ENCODE results near the gene GIGYF2. TPM values are rescaled to one million over a fixed set of nuclear protein-coding genes. Genes with fewer than 3 reads are reported as not detected.

Gene GIGYF2
- polyA plus RNA-seq, 2 donors = 10.9 to 11.0 TPM

- Histone ChIP-seq H3K27ac (ENCODE audit: low read depth in 2 of 2, low read length in 1 of 2) (no peak overlapping the region), H3K36me3 (ENCODE audit: control insufficient read depth in 2 of 2, insufficient read depth in 2 of 2, low read length in 1 of 2) (peaks cover 0 to 3% of the 10 kb centered on the region in 2 donors), H3K27me3 (ENCODE audit: control insufficient read depth in 1 of 2, insufficient read depth in 2 of 2, low read length in 2 of 2) (no peaks in the 10 kb centered on the region), H3K4me1 (ENCODE audit: control insufficient read depth in 2 of 2, insufficient read depth in 2 of 2, low read length in 1 of 2) (no peaks in the 10 kb centered on the region), H3K4me3 (ENCODE audit: low read depth in 1 of 2, low read length in 2 of 2) (no peak overlapping the region), H3K9me3 (ENCODE audit: control insufficient read depth in 2 of 2, insufficient read depth in 1 of 2, low read depth in 1 of 2, low read length in 1 of 2) (no peaks in the 10 kb centered on the region)
- 51 to 58% methylated on average over 2 of the region's 2 CpGs for WGBS, 2 donors
Measured at GRCh38 chr2:232731470-232731869, 34.3 kb downstream of the GIGYF2 start.

GRCh38 chr2:232741294-232741693, 44.2 kb downstream of the GIGYF2 start:
- no peaks in the 10 kb centered on the region for H3K9me3 ChIP-seq (ENCODE audit: control insufficient read depth in 2 of 2, insufficient read depth in 1 of 2, low read depth in 1 of 2, low read length in 1 of 2)
- H3K36me3 ChIP-seq (ENCODE audit: control insufficient read depth in 2 of 2, insufficient read depth in 2 of 2, low read length in 1 of 2) = no peaks in the 10 kb centered on the region
- WGBS, 2 donors = 89 to 92% methylated on average over 4 of the region's 4 CpGs
- H3K4me3 ChIP-seq (ENCODE audit: low read depth in 1 of 2, low read length in 2 of 2) = no peak overlapping the region
- no peaks in the 10 kb centered on the region for H3K4me1 ChIP-seq (ENCODE audit: control insufficient read depth in 2 of 2, insufficient read depth in 2 of 2, low read length in 1 of 2)
- no peak overlapping the region for H3K27ac ChIP-seq (ENCODE audit: low read depth in 2 of 2, low read length in 1 of 2)
- H3K27me3 ChIP-seq (ENCODE audit: control insufficient read depth in 1 of 2, insufficient read depth in 2 of 2, low read length in 2 of 2) = no peaks in the 10 kb centered on the region

GRCh38 chr2:232741972-232742371, 44.8 kb downstream of the GIGYF2 start:
- WGBS, 2 donors = 87 to 99% methylated on average over 3 of the region's 3 CpGs
- no peaks in the 10 kb centered on the region for H3K9me3 ChIP-seq (ENCODE audit: control insufficient read depth in 2 of 2, insufficient read depth in 1 of 2, low read depth in 1 of 2, low read length in 1 of 2)
- no peaks in the 10 kb centered on the region for H3K4me1 ChIP-seq (ENCODE audit: control insufficient read depth in 2 of 2, insufficient read depth in 2 of 2, low read length in 1 of 2)
- H3K27me3 ChIP-seq (ENCODE audit: control insufficient read depth in 1 of 2, insufficient read depth in 2 of 2, low read length in 2 of 2) = no peaks in the 10 kb centered on the region
- H3K36me3 ChIP-seq (ENCODE audit: control insufficient read depth in 2 of 2, insufficient read depth in 2 of 2, low read length in 1 of 2) = no peaks in the 10 kb centered on the region
- no peak overlapping the region for H3K4me3 ChIP-seq (ENCODE audit: low read depth in 1 of 2, low read length in 2 of 2)
- no peak overlapping the region for H3K27ac ChIP-seq (ENCODE audit: low read depth in 2 of 2, low read length in 1 of 2)

- H3K36me3 ChIP-seq (ENCODE audit: control insufficient read depth in 2 of 2, insufficient read depth in 2 of 2, low read length in 1 of 2) = no peaks in the 10 kb centered on the region
- no peaks in the 10 kb centered on the region for H3K27me3 ChIP-seq (ENCODE audit: control insufficient read depth in 1 of 2, insufficient read depth in 2 of 2, low read length in 2 of 2)
- H3K4me1 ChIP-seq (ENCODE audit: control insufficient read depth in 2 of 2, insufficient read depth in 2 of 2, low read length in 1 of 2) = no peaks in the 10 kb centered on the region
- H3K9me3 ChIP-seq (ENCODE audit: control insufficient read depth in 2 of 2, insufficient read depth in 1 of 2, low read depth in 1 of 2, low read length in 1 of 2) = no peaks in the 10 kb centered on the region
- no peak overlapping the region for H3K4me3 ChIP-seq (ENCODE audit: low read depth in 1 of 2, low read length in 2 of 2)
- WGBS, 2 donors = 85 to 96% methylated on average over 1 of the region's 1 CpG
- no peak overlapping the region for H3K27ac ChIP-seq (ENCODE audit: low read depth in 2 of 2, low read length in 1 of 2)
Measured at GRCh38 chr2:232744963-232745362, 47.8 kb downstream of the GIGYF2 start.

- 89 to 92% methylated on average over 3 of the region's 3 CpGs for WGBS, 2 donors
- H3K27ac ChIP-seq (ENCODE audit: low read depth in 2 of 2, low read length in 1 of 2) = no peak overlapping the region
- no peaks in the 10 kb centered on the region for H3K4me1 ChIP-seq (ENCODE audit: control insufficient read depth in 2 of 2, insufficient read depth in 2 of 2, low read length in 1 of 2)
- no peaks in the 10 kb centered on the region for H3K27me3 ChIP-seq (ENCODE audit: control insufficient read depth in 1 of 2, insufficient read depth in 2 of 2, low read length in 2 of 2)
- H3K4me3 ChIP-seq (ENCODE audit: low read depth in 1 of 2, low read length in 2 of 2) = no peak overlapping the region
- H3K36me3 ChIP-seq (ENCODE audit: control insufficient read depth in 2 of 2, insufficient read depth in 2 of 2, low read length in 1 of 2) = peaks cover 0 to 3% of the 10 kb centered on the region in 2 donors
- no peaks in the 10 kb centered on the region for H3K9me3 ChIP-seq (ENCODE audit: control insufficient read depth in 2 of 2, insufficient read depth in 1 of 2, low read depth in 1 of 2, low read length in 1 of 2)
Measured at GRCh38 chr2:232748038-232748437, 50.9 kb downstream of the GIGYF2 start.

GRCh38 chr2:232749331-232749730, 52.2 kb downstream of the GIGYF2 start:
- Histone ChIP-seq H3K4me1 (ENCODE audit: control insufficient read depth in 2 of 2, insufficient read depth in 2 of 2, low read length in 1 of 2) (no peaks in the 10 kb centered on the region), H3K27me3 (ENCODE audit: control insufficient read depth in 1 of 2, insufficient read depth in 2 of 2, low read length in 2 of 2) (no peaks in the 10 kb centered on the region), H3K36me3 (ENCODE audit: control insufficient read depth in 2 of 2, insufficient read depth in 2 of 2, low read length in 1 of 2) (peaks cover 0 to 3% of the 10 kb centered on the region in 2 donors), H3K27ac (ENCODE audit: low read depth in 2 of 2, low read length in 1 of 2) (no peak overlapping the region), H3K4me3 (ENCODE audit: low read depth in 1 of 2, low read length in 2 of 2) (no peak overlapping the region), H3K9me3 (ENCODE audit: control insufficient read depth in 2 of 2, insufficient read depth in 1 of 2, low read depth in 1 of 2, low read length in 1 of 2) (no peaks in the 10 kb centered on the region)
- 90 to 94% methylated on average over 3 of the region's 3 CpGs for WGBS, 2 donors

GRCh38 chr2:232750135-232750671, 53.1 kb downstream of the GIGYF2 start:
- H3K27ac ChIP-seq (ENCODE audit: low read depth in 2 of 2, low read length in 1 of 2) = no peak overlapping the region
- H3K36me3 ChIP-seq (ENCODE audit: control insufficient read depth in 2 of 2, insufficient read depth in 2 of 2, low read length in 1 of 2) = peaks cover 0 to 3% of the 10 kb centered on the region in 2 donors
- H3K4me1 ChIP-seq (ENCODE audit: control insufficient read depth in 2 of 2, insufficient read depth in 2 of 2, low read length in 1 of 2) = no peaks in the 10 kb centered on the region
- H3K9me3 ChIP-seq (ENCODE audit: control insufficient read depth in 2 of 2, insufficient read depth in 1 of 2, low read depth in 1 of 2, low read length in 1 of 2) = no peaks in the 10 kb centered on the region
- H3K27me3 ChIP-seq (ENCODE audit: control insufficient read depth in 1 of 2, insufficient read depth in 2 of 2, low read length in 2 of 2) = no peaks in the 10 kb centered on the region
- WGBS, 2 donors = 81 to 82% methylated on average over 4 of the region's 4 CpGs
- H3K4me3 ChIP-seq (ENCODE audit: low read depth in 1 of 2, low read length in 2 of 2) = no peak overlapping the region

GRCh38 chr2:232757905-232758304, 60.8 kb downstream of the GIGYF2 start:
- no peaks in the 10 kb centered on the region for H3K9me3 ChIP-seq (ENCODE audit: control insufficient read depth in 2 of 2, insufficient read depth in 1 of 2, low read depth in 1 of 2, low read length in 1 of 2)
- 64 to 77% methylated on average over 2 of the region's 2 CpGs for WGBS, 2 donors
- no peaks in the 10 kb centered on the region for H3K4me1 ChIP-seq (ENCODE audit: control insufficient read depth in 2 of 2, insufficient read depth in 2 of 2, low read length in 1 of 2)
- H3K4me3 ChIP-seq (ENCODE audit: low read depth in 1 of 2, low read length in 2 of 2) = no peak overlapping the region
- H3K27me3 ChIP-seq (ENCODE audit: control insufficient read depth in 1 of 2, insufficient read depth in 2 of 2, low read length in 2 of 2) = no peaks in the 10 kb centered on the region
- no peak overlapping the region for H3K27ac ChIP-seq (ENCODE audit: low read depth in 2 of 2, low read length in 1 of 2)
- H3K36me3 ChIP-seq (ENCODE audit: control insufficient read depth in 2 of 2, insufficient read depth in 2 of 2, low read length in 1 of 2) = peaks cover 0 to 9% of the 10 kb centered on the region in 2 donors

- no peak overlapping the region for H3K4me3 ChIP-seq (ENCODE audit: low read depth in 1 of 2, low read length in 2 of 2)
- WGBS, 2 donors = 47 to 51% methylated on average over 3 of the region's 3 CpGs
- no peak overlapping the region for H3K27ac ChIP-seq (ENCODE audit: low read depth in 2 of 2, low read length in 1 of 2)
- H3K4me1 ChIP-seq (ENCODE audit: control insufficient read depth in 2 of 2, insufficient read depth in 2 of 2, low read length in 1 of 2) = no peaks in the 10 kb centered on the region
- no peaks in the 10 kb centered on the region for H3K27me3 ChIP-seq (ENCODE audit: control insufficient read depth in 1 of 2, insufficient read depth in 2 of 2, low read length in 2 of 2)
- peaks cover 3 to 12% of the 10 kb centered on the region in 2 donors for H3K36me3 ChIP-seq (ENCODE audit: control insufficient read depth in 2 of 2, insufficient read depth in 2 of 2, low read length in 1 of 2)
- no peaks in the 10 kb centered on the region for H3K9me3 ChIP-seq (ENCODE audit: control insufficient read depth in 2 of 2, insufficient read depth in 1 of 2, low read depth in 1 of 2, low read length in 1 of 2)
Measured at GRCh38 chr2:232761301-232761907, 64.3 kb downstream of the GIGYF2 start.

GRCh38 chr2:232767866-232768265, 70.7 kb downstream of the GIGYF2 start:
- H3K4me1 ChIP-seq (ENCODE audit: control insufficient read depth in 2 of 2, insufficient read depth in 2 of 2, low read length in 1 of 2) = peaks cover 0 to 2% of the 10 kb centered on the region in 2 donors
- H3K4me3 ChIP-seq (ENCODE audit: low read depth in 1 of 2, low read length in 2 of 2) = no peak overlapping the region
- H3K9me3 ChIP-seq (ENCODE audit: control insufficient read depth in 2 of 2, insufficient read depth in 1 of 2, low read depth in 1 of 2, low read length in 1 of 2) = no peaks in the 10 kb centered on the region
- H3K27me3 ChIP-seq (ENCODE audit: control insufficient read depth in 1 of 2, insufficient read depth in 2 of 2, low read length in 2 of 2) = no peaks in the 10 kb centered on the region
- H3K27ac ChIP-seq (ENCODE audit: low read depth in 2 of 2, low read length in 1 of 2) = no peak overlapping the region
- H3K36me3 ChIP-seq (ENCODE audit: control insufficient read depth in 2 of 2, insufficient read depth in 2 of 2, low read length in 1 of 2) = peaks cover 7 to 12% of the 10 kb centered on the region in 2 donors
- 85 to 93% methylated on average over 1 of the region's 1 CpG for WGBS, 2 donors

All from esophagus (tissue), 2 donors.